GM21528 (cell line): Measurements from ENCODE around the gene CACNA1C.
"Not testable (repeated sequence)": the region's sequence is repeated elsewhere in the genome, so short reads cannot be mapped to it uniquely, and the experiment has no call there.

Source experiments
- ATAC-seq: cut with Tn5 transposase; IDR thresholded peaks from one replicate; pipeline ENCODE4 v1.9.1; 2021; ENCODE audit warnings: mild to moderate bottlenecking, moderate library complexity; ENCODE audit not compliant: unreplicated experiment, low FRiP score

The CACNA1C gene

GRCh38 chr12:2666846-2667245, 614.1 kb downstream of the CACNA1C start:
- ATAC-seq: no peak

- no peak for ATAC-seq
Measured at GRCh38 chr12:2667716-2668440, 615.1 kb downstream of the CACNA1C start.

GRCh38 chr12:2668816-2669215, 616.0 kb downstream of the CACNA1C start:
- ATAC-seq: no peak

- ATAC-seq: no peak
Measured at GRCh38 chr12:2669560-2669959, 616.8 kb downstream of the CACNA1C start.

- ATAC-seq: no peak
Measured at GRCh38 chr12:2672863-2673262, 620.1 kb downstream of the CACNA1C start.

GRCh38 chr12:2673966-2674810, 621.4 kb downstream of the CACNA1C start:
- ATAC-seq: no peak

GRCh38 chr12:2675776-2676175, 623.0 kb downstream of the CACNA1C start:
- no peak for ATAC-seq

GRCh38 chr12:2677142-2677880, 624.5 kb downstream of the CACNA1C start:
- no peak for ATAC-seq

- ATAC-seq: no peak
Measured at GRCh38 chr12:2678426-2678825, 625.6 kb downstream of the CACNA1C start.

GRCh38 chr12:2679068-2679815, 626.5 kb downstream of the CACNA1C start:
- ATAC-seq: no peak

- no peak for ATAC-seq
Measured at GRCh38 chr12:2679816-2680675, 627.3 kb downstream of the CACNA1C start.

- ATAC-seq: no peak
Measured at GRCh38 chr12:2680676-2681039, 627.9 kb downstream of the CACNA1C start.

GRCh38 chr12:2681450-2682205, 628.8 kb downstream of the CACNA1C start:
- no peak for ATAC-seq

GRCh38 chr12:2682296-2683251, 629.8 kb downstream of the CACNA1C start:
- ATAC-seq: no peak

- ATAC-seq: no peak
Measured at GRCh38 chr12:2683283-2684025, 630.7 kb downstream of the CACNA1C start.

GRCh38 chr12:2684026-2684325, 631.2 kb downstream of the CACNA1C start:
- ATAC-seq: not testable (repeated sequence)

GRCh38 chr12:2685620-2686279, 633.0 kb downstream of the CACNA1C start:
- ATAC-seq: not testable (repeated sequence)
